PC-3 (cell line): Measurements from ENCODE around the gene FGD4. TPM values are rescaled to one million over a fixed set of nuclear protein-coding genes. Genes with fewer than 3 reads are reported as not detected.
"Not testable (repeated sequence)": the region's sequence is repeated elsewhere in the genome, so short reads cannot be mapped to it uniquely, and the experiment has no call there.

ENCODE experiments used
- ATAC-seq: fragments of 200-7000 bp; cut with Tn5 transposase; 2 replicates; pipeline ENCODE4 v1.9.1; 2020; ENCODE audit warnings: mild to moderate bottlenecking, moderate library complexity
- BruUV-seq: library from RNA; stranded (reverse); fragments of 400-500 nt; replicated peaks from 2 replicates; lab custom pipeline; 2021; lab: Mats Ljungman, UMichigan
- CTCF ChIA-PET: fragments of 300-600 bp; sonication (Branson Sonifier 250); formaldehyde crosslinking; loops from one replicate; lab custom pipeline; 2022; ENCODE audit warnings: antibody characterized with exemption; lab: Charles Lee
- POLR2A ChIA-PET: fragments of 300-600 bp; sonication (Branson Sonifier 250); formaldehyde crosslinking; loops from one replicate; lab custom pipeline; 2022; ENCODE audit warnings: antibody characterized with exemption; ENCODE audit not compliant: unreplicated experiment; lab: Charles Lee
- DNase-seq: peaks from one replicate; pipeline ENCODE4 v3.0.0-alpha.2; 2015
- H2AFZ ChIP-seq: fragments of 300-600 bp; sonication (generic); 2 replicates; pipeline ENCODE4 v1.6.0; 2016; ENCODE audit warnings: antibody characterized with exemption, low read length
- H3F3A ChIP-seq: fragments of 300-600 bp; sonication (generic); one replicate; pipeline ENCODE4 v1.6.0; 2017; ENCODE audit warnings: antibody characterized with exemption, low read length, control low read depth, mild to moderate bottlenecking; ENCODE audit not compliant: unreplicated experiment
- H3K27ac ChIP-seq: fragments of 300-600 bp; sonication (generic); 2 replicates; pipeline ENCODE4 v1.5.1; 2016; ENCODE audit warnings: mild to moderate bottlenecking, low read length
- H3K27me3 ChIP-seq: fragments of 300-600 bp; sonication (generic); 2 replicates; pipeline ENCODE4 v1.6.1; 2016; ENCODE audit warnings: low read length, mixed read lengths
- H3K36me3 ChIP-seq: fragments of 300-600 bp; sonication (generic); 2 replicates; pipeline ENCODE4 v1.6.1; 2016; ENCODE audit warnings: low read depth, mixed run types, low read length, mixed read lengths
- H3K4me1 ChIP-seq: fragments of 300-600 bp; sonication (generic); 2 replicates; pipeline ENCODE4 v1.5.1; 2016; ENCODE audit warnings: low read length; ENCODE audit not compliant: insufficient read depth
- H3K4me2 ChIP-seq: fragments of 300-600 bp; sonication (generic); 2 replicates; pipeline ENCODE4 v1.6.0; 2016; ENCODE audit warnings: low read length
- H3K4me3 ChIP-seq: fragments of 300-600 bp; sonication (generic); 2 replicates; pipeline ENCODE4 v1.5.1; 2016; ENCODE audit warnings: mild to moderate bottlenecking, low read length, mixed read lengths
- H3K79me2 ChIP-seq: fragments of 300-600 bp; sonication (generic); 2 replicates; pipeline ENCODE4 v1.6.1; 2017; ENCODE audit warnings: low read length, mixed read lengths
- H3K9ac ChIP-seq: fragments of 300-600 bp; sonication (generic); 2 replicates; pipeline ENCODE4 v1.6.0; 2016; ENCODE audit warnings: mild to moderate bottlenecking, low read length
- H3K9me2 ChIP-seq: fragments of 300-600 bp; sonication (generic); replicated peaks from 2 replicates; pipeline ENCODE4 v1.6.1; 2016; ENCODE audit warnings: mixed run types, low read length, mixed read lengths
- H3K9me3 ChIP-seq: fragments of 300-600 bp; sonication (generic); 2 replicates; pipeline ENCODE4 v1.6.1; 2016; ENCODE audit warnings: low read length, mixed read lengths
- H4K20me1 ChIP-seq: fragments of 300-600 bp; sonication (generic); 2 replicates; pipeline ENCODE4 v1.6.1; 2016; ENCODE audit warnings: low read length, mixed read lengths
- CTCF ChIP-seq: fragments of 300-600 bp; sonication (generic); conservative IDR thresholded peaks from 2 replicates; pipeline ENCODE4 v1.5.1; 2017; ENCODE audit warnings: antibody characterized with exemption, low read depth, mild to moderate bottlenecking, low read length
- EZH2 ChIP-seq: fragments of 300-600 bp; sonication (generic); IDR thresholded peaks from one replicate; pipeline ENCODE4 v1.6.1; 2017; ENCODE audit warnings: antibody characterized with exemption, mild to moderate bottlenecking, low read length; ENCODE audit not compliant: unreplicated experiment
- EZH2phosphoT487 ChIP-seq: fragments of 300-600 bp; sonication (generic); IDR thresholded peaks from 2 replicates; pipeline ENCODE4 v1.6.1; 2018; ENCODE audit warnings: mild to moderate bottlenecking, antibody characterized with exemption, low read length, borderline replicate concordance
- intact Hi-C: fragments of 100-400 bp; cut with micrococcal nuclease; formaldehyde crosslinking; loops from 2 replicates; pipeline ENCODE4 v1.9.0; 2023
- total RNA-seq: library from RNA; depleted of rRNA; stranded (reverse); fragments of >200 nt; gene quantifications from 2 replicates; pipeline ENCODE4 v1.2.3, GENCODE V29; 2014

FGD4 gene
- total RNA-seq, 1 experiment from 2014 or later = 3.9 TPM

- H3K27ac ChIP-seq, BruUV-seq, H3K9me3 ChIP-seq, H3K4me3 ChIP-seq, intact Hi-C loops, H3K4me1 ChIP-seq, DNase-seq, H3K27me3 ChIP-seq, H3K9ac ChIP-seq, POLR2A ChIA-PET, H3K36me3 ChIP-seq, H2AFZ ChIP-seq, H3F3A ChIP-seq, H3K79me2 ChIP-seq, H4K20me1 ChIP-seq, H3K9me2 ChIP-seq, CTCF ChIA-PET, ATAC-seq, H3K4me2 ChIP-seq: not testable (repeated sequence)
Observed at GRCh38 chr12:32526343-32526742, 127.0 kb downstream of the FGD4 start.

DNA sequence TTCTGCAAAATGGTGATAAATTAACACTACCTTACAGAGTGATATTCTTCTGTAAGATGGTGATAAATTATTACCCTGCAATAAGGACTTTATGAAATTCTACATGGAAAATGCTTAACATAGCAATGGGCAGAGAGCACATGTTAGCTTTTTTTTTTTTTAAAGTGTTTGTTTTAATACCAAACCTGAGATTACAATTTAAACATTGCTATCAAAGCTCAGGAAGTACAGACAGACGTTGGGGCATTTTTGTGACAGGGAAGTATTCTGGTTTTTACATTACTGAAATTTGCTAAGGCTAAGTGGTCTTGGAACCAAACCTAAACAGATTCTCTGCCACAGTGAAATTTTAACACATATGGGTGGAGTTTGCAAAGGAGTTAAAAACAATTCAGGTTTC, 133.1 kb downstream of the FGD4 start:
- Histone ChIP-seq H3K4me2 (no peak overlapping the region), H4K20me1 (no peaks in the 10 kb centered on the region), H3F3A (no peaks in the 10 kb centered on the region), H3K36me3 (no peaks in the 10 kb centered on the region), H3K27ac (no peak overlapping the region), H3K9ac (no peak overlapping the region), H3K79me2 (no peaks in the 10 kb centered on the region), H3K9me2 (no peaks in the 10 kb centered on the region), H3K4me3 (no peak overlapping the region), H3K27me3 (no peaks in the 10 kb centered on the region), H3K9me3 (no peaks in the 10 kb centered on the region), H2AFZ (no peak overlapping the region), H3K4me1 (peaks cover 15% of the 10 kb centered on the region)
- intact Hi-C loops = loop anchor here (10.0 kb wide), 1 partner anchor 122 kb away; no protein-coding TSS in a partner anchor
- ChIA-PET CTCF (no interaction called here), POLR2A (no interaction called here)
- TF ChIP-seq CTCF = no peak
- no peak for TF ChIP-seq EZH2phosphoT487
- no peak for TF ChIP-seq EZH2
- ATAC-seq = no peak
- no TSS peak for BruUV-seq
- no peak for DNase-seq

DNA sequence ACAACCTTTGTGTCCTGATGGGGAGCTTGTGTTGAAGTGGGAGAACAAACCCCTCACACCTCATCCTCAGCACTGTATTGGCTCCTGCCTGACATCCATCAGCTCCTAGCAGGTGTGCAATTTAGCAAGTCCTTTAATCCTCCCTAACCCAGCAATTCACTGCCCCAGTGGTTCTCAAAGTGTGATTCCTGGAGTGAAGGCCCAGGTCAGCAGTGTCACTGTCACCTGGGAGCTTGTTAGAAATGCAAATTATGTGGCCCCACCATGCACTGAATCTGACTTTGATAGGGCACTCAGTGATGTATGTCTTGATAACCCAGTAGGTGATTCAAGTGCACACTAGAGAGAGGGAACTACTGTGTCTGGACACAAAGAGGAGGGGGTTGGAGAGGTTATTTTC, 133.6 kb downstream of the FGD4 start:
- ATAC-seq (no peak), DNase-seq (no peak)
- Histone ChIP-seq H2AFZ (no peak overlapping the region), H3K9me2 (no peaks in the 10 kb centered on the region), H3K4me2 (no peak overlapping the region), H3K36me3 (no peaks in the 10 kb centered on the region), H3K9me3 (no peaks in the 10 kb centered on the region), H3K27ac (no peak overlapping the region), H3K9ac (no peak overlapping the region), H3K79me2 (no peaks in the 10 kb centered on the region), H3K4me1 (peaks cover 15% of the 10 kb centered on the region), H3K4me3 (no peak overlapping the region), H4K20me1 (no peaks in the 10 kb centered on the region), H3F3A (no peaks in the 10 kb centered on the region), H3K27me3 (no peaks in the 10 kb centered on the region)
- BruUV-seq = no TSS peak
- intact Hi-C loops = loop anchor here (10.0 kb wide), 1 partner anchor 122 kb away; no protein-coding TSS in a partner anchor
- TF ChIP-seq CTCF (no peak), EZH2phosphoT487 (no peak), EZH2 (no peak)
- CTCF ChIA-PET = no interaction called here
- POLR2A ChIA-PET = no interaction called here

DNA sequence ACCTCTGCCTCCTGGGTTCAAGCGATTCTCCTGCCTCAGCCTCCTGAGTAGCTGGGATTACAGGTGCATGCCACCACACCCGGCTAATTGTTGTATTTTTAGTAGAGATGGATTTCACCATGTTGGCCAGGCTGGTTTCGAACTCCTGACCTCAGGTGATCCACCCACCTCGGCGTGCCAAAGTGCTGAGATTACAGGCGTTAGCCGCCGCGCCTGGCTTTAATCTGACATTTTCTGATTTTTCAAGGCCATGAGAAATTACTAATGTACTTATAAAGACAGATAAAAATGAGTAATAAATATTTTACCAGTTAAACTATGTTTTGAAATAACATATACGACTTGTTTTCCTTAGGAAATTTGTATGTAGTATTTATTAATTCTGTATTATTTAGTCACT, 134.1 kb downstream of the FGD4 start:
- H3K27ac ChIP-seq, H4K20me1 ChIP-seq, BruUV-seq, H3K79me2 ChIP-seq, H3K9me3 ChIP-seq, H3F3A ChIP-seq, H2AFZ ChIP-seq, H3K9me2 ChIP-seq, DNase-seq, H3K4me3 ChIP-seq, H3K27me3 ChIP-seq, POLR2A ChIA-PET, H3K9ac ChIP-seq, H3K36me3 ChIP-seq, ATAC-seq, CTCF ChIA-PET: not testable (repeated sequence)
- intact Hi-C loops = loop anchor here (10.0 kb wide), 1 partner anchor 121 kb away; no protein-coding TSS in a partner anchor
- Histone ChIP-seq H3K4me2 (peak overlapping the region; percentile 84; the same call in 1 of the 2 replicates), H3K4me1 (peaks cover 15% of the 10 kb centered on the region)
